HG02623 (cell line): ENCODE data around the gene CMTR1.
"Not testable (repeated sequence)": the region's sequence is repeated elsewhere in the genome, so short reads cannot be mapped to it uniquely, and the experiment has no call there.

Experiments
- ATAC-seq: cut with Tn5 transposase; IDR thresholded peaks from one replicate; pipeline ENCODE4 v1.9.1; 2021; ENCODE audit warnings: moderate library complexity; ENCODE audit not compliant: unreplicated experiment

CMTR1 gene

GRCh38 chr6:37491171-37491829 lies 58.3 kb downstream of the CMTR1 start:
- ATAC-seq: no peak

GRCh38 chr6:37491830-37492208 lies 58.8 kb downstream of the CMTR1 start:
- ATAC-seq: no peak

GRCh38 chr6:37492236-37492972 lies 59.4 kb downstream of the CMTR1 start:
- no peak for ATAC-seq

GRCh38 chr6:37492991-37493660 lies 60.1 kb downstream of the CMTR1 start:
- no peak for ATAC-seq

- ATAC-seq: no peak
Measured at GRCh38 chr6:37493661-37493995, 60.6 kb downstream of the CMTR1 start.

- ATAC-seq: no peak
Measured at GRCh38 chr6:37495244-37495934, 62.4 kb downstream of the CMTR1 start.

GRCh38 chr6:37496951-37497885 lies 64.2 kb downstream of the CMTR1 start:
- ATAC-seq: no peak

- ATAC-seq: peak; percentile 89
Measured at GRCh38 chr6:37499433-37500293, 66.6 kb downstream of the CMTR1 start, which contains the start of gene CCDC167. TSS of gene CCDC167 (minus strand) at chr6:37499893. CDS start at chr6:37499863, 30 bp downstream.

GRCh38 chr6:37500294-37500608 lies 67.2 kb downstream of the CMTR1 start:
- ATAC-seq: no peak

GRCh38 chr6:37500904-37501303 lies 67.9 kb downstream of the CMTR1 start:
- not testable (repeated sequence) for ATAC-seq

GRCh38 chr6:37501632-37502491 lies 68.8 kb downstream of the CMTR1 start:
- no peak for ATAC-seq

- ATAC-seq: no peak
Measured at GRCh38 chr6:37502703-37503291, 69.8 kb downstream of the CMTR1 start.

GRCh38 chr6:37503309-37503965 lies 70.4 kb downstream of the CMTR1 start:
- no peak for ATAC-seq

- no peak for ATAC-seq
Measured at GRCh38 chr6:37504024-37504423, 71.0 kb downstream of the CMTR1 start.

- ATAC-seq: no peak
Measured at GRCh38 chr6:37506479-37506878, 73.5 kb downstream of the CMTR1 start.

- no peak for ATAC-seq
Measured at GRCh38 chr6:37507077-37507476, 74.1 kb downstream of the CMTR1 start.

- no peak for ATAC-seq
Measured at GRCh38 chr6:37507690-37508421, 74.8 kb downstream of the CMTR1 start.
